KMS-11 (cell line): ENCODE results near the gene GAREM1.
"Not testable (repeated sequence)": the region's sequence is repeated elsewhere in the genome, so short reads cannot be mapped to it uniquely, and the experiment has no call there.

ENCODE experiments used
- H2AFZ ChIP-seq: fragments of 200-600 bp; sonication (generic); 2 replicates; pipeline ENCODE4 v1.6.1; 2016; ENCODE audit warnings: antibody characterized with exemption, mixed run types, low read depth
- H3K27ac ChIP-seq: fragments of 200-600 bp; sonication (generic); 2 replicates; pipeline ENCODE4 v1.6.1; 2016; ENCODE audit warnings: mild to moderate bottlenecking, mixed run types
- H3K27me3 ChIP-seq: fragments of 200-600 bp; sonication (generic); 2 replicates; pipeline ENCODE4 v1.6.1; 2017; ENCODE audit warnings: mild to moderate bottlenecking, low read depth, mixed run types, moderate library complexity; ENCODE audit not compliant: insufficient read depth
- H3K36me3 ChIP-seq: fragments of 200-600 bp; sonication (generic); 2 replicates; pipeline ENCODE4 v1.6.1; 2017; ENCODE audit warnings: mild to moderate bottlenecking, mixed run types; ENCODE audit not compliant: insufficient read depth
- H3K4me1 ChIP-seq: fragments of 200-600 bp; sonication (generic); 2 replicates; pipeline ENCODE4 v1.6.1; 2016; ENCODE audit warnings: mild to moderate bottlenecking, low read depth, mixed run types; ENCODE audit not compliant: poor library complexity, severe bottlenecking
- H3K4me2 ChIP-seq: fragments of 200-600 bp; sonication (generic); 2 replicates; pipeline ENCODE4 v1.7.0; 2016; ENCODE audit warnings: mild to moderate bottlenecking, mixed run types
- H3K4me3 ChIP-seq: fragments of 200-600 bp; sonication (generic); IDR thresholded peaks from 2 replicates; pipeline ENCODE4 v1.6.1; 2017; ENCODE audit warnings: low read depth, low read length, mixed read lengths; ENCODE audit not compliant: insufficient read depth
- H3K79me2 ChIP-seq: fragments of 200-600 bp; sonication (generic); 2 replicates; pipeline ENCODE4 v1.6.1; 2016; ENCODE audit warnings: low read depth, mixed run types; ENCODE audit not compliant: insufficient read depth
- H3K9ac ChIP-seq: fragments of 200-600 bp; sonication (generic); 2 replicates; pipeline ENCODE4 v1.6.1; 2016; ENCODE audit warnings: mild to moderate bottlenecking, mixed run types
- H4K20me1 ChIP-seq: fragments of 200-600 bp; sonication (generic); 2 replicates; pipeline ENCODE4 v1.6.1; 2016; ENCODE audit warnings: mild to moderate bottlenecking, mixed run types; ENCODE audit not compliant: insufficient read depth
- TF ChIP-seq, protein P1 (sequence below): fragments of 200-600 bp; sonication (generic); conservative IDR thresholded peaks from 2 replicates; pipeline ENCODE4 v1.6.1; 2017; ENCODE audit warnings: low read depth, mild to moderate bottlenecking, antibody characterized with exemption, low read length, moderate library complexity, mixed read lengths

Gene GAREM1

DNA sequence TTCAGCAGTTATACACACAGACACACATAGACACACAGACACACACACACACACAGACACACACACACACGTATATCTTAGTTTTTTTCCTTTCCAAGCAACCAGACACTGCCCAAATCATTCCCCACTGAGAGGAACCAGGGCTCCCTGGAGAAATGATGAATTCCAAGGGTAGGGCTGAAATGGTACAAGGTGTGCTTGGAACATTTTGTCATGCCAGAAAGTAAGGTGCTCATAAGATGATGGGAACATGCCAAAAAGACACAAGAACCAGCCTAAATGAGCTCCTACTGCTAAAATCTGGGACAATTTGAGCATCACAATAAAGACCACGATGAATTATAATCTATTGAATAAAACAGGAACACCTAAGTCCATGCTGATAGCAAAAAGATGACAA lies 177.6 kb downstream of the GAREM1 start:
- Histone ChIP-seq H3K9ac (no peak overlapping the region), H3K4me1 (no peaks in the 10 kb centered on the region), H3K79me2 (no peaks in the 10 kb centered on the region), H3K36me3 (no peaks in the 10 kb centered on the region), H3K4me2 (no peak overlapping the region), H3K27me3 (no peaks in the 10 kb centered on the region), H4K20me1 (no peaks in the 10 kb centered on the region), H2AFZ (no peak overlapping the region), H3K4me3 (no peak overlapping the region), H3K27ac (no peak overlapping the region)
- TF ChIP-seq, protein P1, sequence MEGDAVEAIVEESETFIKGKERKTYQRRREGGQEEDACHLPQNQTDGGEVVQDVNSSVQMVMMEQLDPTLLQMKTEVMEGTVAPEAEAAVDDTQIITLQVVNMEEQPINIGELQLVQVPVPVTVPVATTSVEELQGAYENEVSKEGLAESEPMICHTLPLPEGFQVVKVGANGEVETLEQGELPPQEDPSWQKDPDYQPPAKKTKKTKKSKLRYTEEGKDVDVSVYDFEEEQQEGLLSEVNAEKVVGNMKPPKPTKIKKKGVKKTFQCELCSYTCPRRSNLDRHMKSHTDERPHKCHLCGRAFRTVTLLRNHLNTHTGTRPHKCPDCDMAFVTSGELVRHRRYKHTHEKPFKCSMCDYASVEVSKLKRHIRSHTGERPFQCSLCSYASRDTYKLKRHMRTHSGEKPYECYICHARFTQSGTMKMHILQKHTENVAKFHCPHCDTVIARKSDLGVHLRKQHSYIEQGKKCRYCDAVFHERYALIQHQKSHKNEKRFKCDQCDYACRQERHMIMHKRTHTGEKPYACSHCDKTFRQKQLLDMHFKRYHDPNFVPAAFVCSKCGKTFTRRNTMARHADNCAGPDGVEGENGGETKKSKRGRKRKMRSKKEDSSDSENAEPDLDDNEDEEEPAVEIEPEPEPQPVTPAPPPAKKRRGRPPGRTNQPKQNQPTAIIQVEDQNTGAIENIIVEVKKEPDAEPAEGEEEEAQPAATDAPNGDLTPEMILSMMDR = no peak

DNA sequence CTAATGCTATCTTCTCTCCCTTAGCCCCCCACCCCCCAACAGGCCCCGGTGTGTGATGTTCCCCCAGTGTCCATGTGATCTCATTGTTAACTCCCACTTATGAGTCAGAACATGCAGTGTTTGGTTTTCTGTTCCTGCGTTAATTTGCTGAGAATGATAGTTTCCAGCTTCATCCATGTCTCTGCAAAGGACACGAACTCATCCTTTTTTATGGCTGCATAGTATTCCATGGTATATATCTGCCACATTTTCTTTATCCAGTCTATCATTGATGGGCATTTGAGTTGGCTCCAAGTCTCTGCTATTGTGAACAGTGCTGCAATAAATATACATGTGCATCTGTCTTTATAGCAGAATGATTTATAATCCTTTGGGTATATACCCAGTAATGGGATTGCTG lies 179.1 kb downstream of the GAREM1 start:
- H3K9ac ChIP-seq, H4K20me1 ChIP-seq, H3K36me3 ChIP-seq, H3K27me3 ChIP-seq, H3K79me2 ChIP-seq, H3K4me1 ChIP-seq, H3K4me3 ChIP-seq, H2AFZ ChIP-seq, H3K4me2 ChIP-seq, H3K27ac ChIP-seq: not testable (repeated sequence)

DNA sequence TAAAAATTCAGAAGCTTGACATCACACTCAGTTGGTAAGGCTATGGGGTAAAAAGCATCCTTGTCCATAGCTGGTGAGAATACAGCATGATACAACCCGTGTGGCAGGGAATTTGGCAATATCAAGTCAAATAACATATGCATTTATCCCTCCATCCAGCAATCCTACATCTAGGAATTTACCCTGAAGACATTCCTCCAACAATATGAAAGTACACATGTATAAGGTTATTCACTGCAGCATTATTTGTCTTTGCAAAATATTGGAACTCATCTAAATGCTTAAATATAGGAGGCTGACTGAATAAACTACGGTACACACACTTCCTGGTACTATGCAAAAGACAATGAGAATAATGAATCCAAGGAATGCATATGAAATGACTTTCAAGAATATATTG lies 179.9 kb downstream of the GAREM1 start:
- Histone ChIP-seq H2AFZ (no peak overlapping the region), H3K27me3 (no peaks in the 10 kb centered on the region), H3K4me3 (no peak overlapping the region), H4K20me1 (no peaks in the 10 kb centered on the region), H3K36me3 (no peaks in the 10 kb centered on the region), H3K79me2 (no peaks in the 10 kb centered on the region), H3K4me2 (no peak overlapping the region), H3K4me1 (no peaks in the 10 kb centered on the region), H3K27ac (no peak overlapping the region), H3K9ac (no peak overlapping the region)
- TF ChIP-seq, protein P1 = no peak

DNA sequence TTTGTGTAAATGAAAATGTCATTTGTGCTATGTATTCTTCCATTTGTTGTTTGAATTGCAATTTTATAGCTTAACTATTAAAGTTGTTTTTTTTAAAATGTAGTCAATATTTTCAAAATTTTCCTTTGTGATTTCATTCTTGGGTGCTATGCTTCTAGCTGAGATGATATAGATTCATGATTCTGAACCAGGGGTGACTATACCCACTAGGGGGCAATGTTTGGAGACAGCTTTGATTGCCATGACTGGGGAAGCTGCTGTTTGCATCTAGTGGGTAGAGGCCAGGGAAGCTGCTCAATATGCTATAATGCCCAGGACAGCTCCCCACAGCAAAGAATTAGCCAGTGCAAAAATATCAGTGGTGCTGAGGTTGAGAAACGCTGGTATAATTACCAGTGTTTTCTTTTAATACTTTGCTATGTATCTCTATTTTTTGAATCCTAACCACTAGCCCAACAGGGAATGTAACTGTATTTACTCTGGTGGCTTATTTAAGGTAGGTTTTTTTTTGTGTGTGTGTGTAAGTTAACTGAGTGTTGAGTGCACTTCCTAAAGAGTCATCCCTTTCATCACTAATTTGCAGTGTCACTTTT lies 181.1 kb downstream of the GAREM1 start:
- H2AFZ ChIP-seq = no peak overlapping the region

DNA sequence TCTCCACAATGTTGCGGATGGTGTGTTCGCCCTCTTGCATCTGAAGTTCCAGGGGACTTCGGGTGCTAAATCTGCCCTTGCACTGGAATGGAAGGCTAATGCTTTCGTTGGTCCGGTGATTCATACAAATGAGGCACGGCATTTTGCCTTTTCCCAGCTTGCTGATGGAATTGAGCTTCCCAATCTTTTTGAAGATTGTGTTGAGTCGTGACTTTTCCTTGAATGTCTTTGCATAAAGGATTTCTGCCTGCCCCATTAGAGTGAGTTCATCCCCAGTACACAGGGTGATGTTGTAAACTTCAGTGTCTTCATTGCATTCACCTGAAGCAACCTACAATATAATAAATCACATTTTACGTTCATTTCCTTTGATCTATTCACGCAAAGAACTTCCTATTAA lies 182.8 kb downstream of the GAREM1 start:
- TF ChIP-seq, protein P1 = no peak

More for the DNA sequence above, 181.1 kb downstream of the GAREM1 start:
- Histone ChIP-seq H3K4me3 (no peak overlapping the region), H4K20me1 (no peaks in the 10 kb centered on the region), H3K27me3 (no peaks in the 10 kb centered on the region), H3K79me2 (no peaks in the 10 kb centered on the region), H3K36me3 (no peaks in the 10 kb centered on the region), H3K27ac (no peak overlapping the region), H3K9ac (no peak overlapping the region), H3K4me2 (no peak overlapping the region), H3K4me1 (no peaks in the 10 kb centered on the region)
- TF ChIP-seq, protein P1 = peak; percentile 76

More for the DNA sequence above, 182.8 kb downstream of the GAREM1 start:
- Histone ChIP-seq H3K4me3 (no peak overlapping the region), H4K20me1 (no peaks in the 10 kb centered on the region), H3K27ac (no peak overlapping the region), H3K4me1 (no peaks in the 10 kb centered on the region), H3K27me3 (no peaks in the 10 kb centered on the region), H2AFZ (no peak overlapping the region), H3K9ac (no peak overlapping the region), H3K4me2 (no peak overlapping the region), H3K79me2 (no peaks in the 10 kb centered on the region), H3K36me3 (no peaks in the 10 kb centered on the region)
